AG09319 (cell line): ENCODE results near the gene SNX30.

Source experiments
- DNase-seq: peaks from one replicate; pipeline ENCODE4 v3.0.0-alpha.2; 2010; ENCODE audit warnings: low read depth; ENCODE audit errors: extremely low read depth
- CTCF ChIP-seq: IDR thresholded peaks from 2 replicates; pipeline ENCODE4 v1.5.1; 2011; ENCODE audit warnings: low read depth, mild to moderate bottlenecking, inconsistent platforms, low read length, moderate library complexity

The SNX30 gene

GRCh38 chr9:112896131-112896530 is 145.6 kb downstream of the SNX30 start:
- no peak for DNase-seq
- TF ChIP-seq CTCF: no peak

- DNase-seq: no peak
- TF ChIP-seq CTCF: no peak
Observed at GRCh38 chr9:112898872-112899311, 148.3 kb downstream of the SNX30 start.

GRCh38 chr9:112900488-112900887 is 149.9 kb downstream of the SNX30 start:
- no peak for DNase-seq
- no peak for TF ChIP-seq CTCF

- no peak for TF ChIP-seq CTCF
- DNase-seq: no peak
Observed at GRCh38 chr9:112900901-112901300, 150.3 kb downstream of the SNX30 start.

- no peak for DNase-seq
- TF ChIP-seq CTCF: no peak
Observed at GRCh38 chr9:112905084-112905483, 154.5 kb downstream of the SNX30 start.

GRCh38 chr9:112911736-112912135 is 161.2 kb downstream of the SNX30 start:
- TF ChIP-seq CTCF: no peak
- no peak for DNase-seq

GRCh38 chr9:112912636-112913035 is 162.1 kb downstream of the SNX30 start:
- DNase-seq: no peak
- TF ChIP-seq CTCF: no peak
